ENCODE measurements around the gene SSBP3.

DNA sequence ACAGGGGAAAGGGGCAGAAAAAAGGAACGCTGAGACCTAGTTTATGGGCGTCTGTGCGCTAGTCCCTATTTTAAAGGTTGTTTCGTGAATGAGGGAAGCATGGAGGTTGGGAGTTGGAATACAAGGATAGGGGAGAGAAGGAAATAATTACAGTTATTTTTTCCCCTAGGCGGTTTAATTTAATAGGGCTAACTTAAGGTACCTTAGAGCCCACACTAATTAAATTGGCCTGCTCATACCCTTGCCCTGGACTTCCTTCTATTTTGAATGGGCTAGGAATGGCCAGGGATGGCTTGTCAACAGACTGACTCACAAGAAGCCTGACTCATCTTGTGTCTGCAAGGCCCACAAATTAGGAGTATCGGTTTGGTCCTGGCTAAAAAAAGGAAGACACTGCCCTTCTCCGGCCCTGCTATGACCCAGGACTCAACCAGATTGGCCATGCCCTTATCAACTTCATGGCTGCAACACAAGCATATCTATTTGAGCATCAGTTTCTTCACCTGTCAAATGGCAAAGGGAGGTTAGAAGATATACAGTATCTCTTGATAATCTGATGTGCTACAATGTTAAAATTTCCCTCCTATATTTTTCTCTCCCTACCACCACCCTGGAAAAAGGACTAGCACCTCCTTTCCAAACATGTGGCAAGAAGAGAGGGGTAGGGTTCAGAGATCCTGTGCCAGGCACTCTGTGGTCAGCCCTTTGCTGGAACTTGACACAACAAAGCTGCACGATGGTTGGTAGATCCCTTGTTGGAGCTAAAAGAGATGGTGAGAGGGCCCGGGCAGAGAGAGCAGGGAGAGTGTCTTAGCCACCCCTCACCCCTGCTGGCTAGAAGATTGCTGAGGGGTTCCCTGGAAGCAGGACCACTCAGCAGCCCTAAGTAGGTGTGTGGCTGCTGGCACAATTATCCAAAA, 2.2 kb upstream of the SSBP3 start:
- no peak for TF ChIP-seq POLR2A (IDR thresholded peaks at IDR 0.05; ENCODE audit: low read depth, low read length)
- TF ChIP-seq TAF1 (IDR thresholded peaks at IDR 0.05; ENCODE audit: low read depth, low read length): no peak
- TF ChIP-seq POLR2AphosphoS5 (IDR thresholded peaks at IDR 0.05; ENCODE audit: low read depth, low read length): no peak
- TF ChIP-seq POU2F2 (IDR thresholded peaks at IDR 0.05; ENCODE audit: low read depth, low read length): no peak
- no peak for TF ChIP-seq SPI1 (IDR thresholded peaks at IDR 0.05; ENCODE audit: low read depth, low read length)
- no peak for TF ChIP-seq PAX5 (IDR thresholded peaks at IDR 0.05; ENCODE audit: insufficient read depth, low read length, severe bottlenecking)
